ENCODE results near the gene LARGE1.
"Not testable (repeated sequence)": the region's sequence is repeated elsewhere in the genome, so short reads cannot be mapped to it uniquely, and the experiment has no call there.

Gene LARGE1

DNA sequence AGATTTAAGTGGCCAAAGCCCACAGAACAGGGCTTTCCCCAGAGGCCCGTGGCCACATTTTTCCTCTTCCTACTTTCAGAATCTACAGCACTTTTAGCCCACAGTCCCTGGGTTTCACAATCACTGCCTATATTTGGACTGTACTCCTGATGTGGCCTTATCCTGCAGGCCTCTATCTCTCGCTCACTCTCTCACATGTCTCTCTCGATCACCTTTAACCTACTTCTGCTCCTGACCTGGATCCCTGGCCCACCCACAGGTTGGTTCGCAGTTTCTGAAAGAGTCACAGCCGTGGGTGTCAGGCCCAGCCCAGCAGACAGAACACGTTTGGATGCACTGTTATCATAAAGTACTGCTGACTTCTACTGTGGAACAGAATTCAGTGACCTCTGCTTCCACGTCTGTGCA lies 55.5 kb downstream of the LARGE1 start:
- H3K4me3 ChIP-seq (ENCODE audit: low read length), result no peak overlapping the region
- DNase-seq (ENCODE audit: low read depth), result no peak
- TF ChIP-seq, protein P1, sequence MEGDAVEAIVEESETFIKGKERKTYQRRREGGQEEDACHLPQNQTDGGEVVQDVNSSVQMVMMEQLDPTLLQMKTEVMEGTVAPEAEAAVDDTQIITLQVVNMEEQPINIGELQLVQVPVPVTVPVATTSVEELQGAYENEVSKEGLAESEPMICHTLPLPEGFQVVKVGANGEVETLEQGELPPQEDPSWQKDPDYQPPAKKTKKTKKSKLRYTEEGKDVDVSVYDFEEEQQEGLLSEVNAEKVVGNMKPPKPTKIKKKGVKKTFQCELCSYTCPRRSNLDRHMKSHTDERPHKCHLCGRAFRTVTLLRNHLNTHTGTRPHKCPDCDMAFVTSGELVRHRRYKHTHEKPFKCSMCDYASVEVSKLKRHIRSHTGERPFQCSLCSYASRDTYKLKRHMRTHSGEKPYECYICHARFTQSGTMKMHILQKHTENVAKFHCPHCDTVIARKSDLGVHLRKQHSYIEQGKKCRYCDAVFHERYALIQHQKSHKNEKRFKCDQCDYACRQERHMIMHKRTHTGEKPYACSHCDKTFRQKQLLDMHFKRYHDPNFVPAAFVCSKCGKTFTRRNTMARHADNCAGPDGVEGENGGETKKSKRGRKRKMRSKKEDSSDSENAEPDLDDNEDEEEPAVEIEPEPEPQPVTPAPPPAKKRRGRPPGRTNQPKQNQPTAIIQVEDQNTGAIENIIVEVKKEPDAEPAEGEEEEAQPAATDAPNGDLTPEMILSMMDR (conservative IDR thresholded peaks at IDR 0.05; ENCODE audit: low read length), result no peak

- no peak for DNase-seq (ENCODE audit: low read depth)
- TF ChIP-seq, protein P1 (conservative IDR thresholded peaks at IDR 0.05; ENCODE audit: low read length), result no peak
- H3K4me3 ChIP-seq (ENCODE audit: low read length), result no peak overlapping the region
Measured at GRCh38 chr22:33861216-33861875, 58.9 kb downstream of the LARGE1 start.

DNA sequence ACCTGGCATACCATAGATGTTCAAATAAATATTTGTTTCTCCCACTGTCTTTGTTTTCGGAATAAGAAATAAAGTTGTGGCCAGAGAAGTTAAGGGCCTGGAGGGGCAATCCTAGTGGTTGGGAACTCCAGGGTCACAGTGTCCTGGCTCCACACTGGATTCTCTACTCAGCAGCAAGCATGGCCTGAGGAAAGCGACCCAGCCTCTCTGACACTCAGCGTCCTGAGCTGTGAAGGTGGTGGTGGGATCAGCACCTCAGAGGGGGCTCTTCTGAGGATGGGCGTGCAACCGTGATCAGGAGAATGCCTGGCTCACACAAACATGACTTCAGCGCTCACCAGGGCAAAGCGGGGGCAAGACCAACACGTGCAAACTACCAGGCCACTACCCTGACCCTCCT lies 59.9 kb downstream of the LARGE1 start:
- TF ChIP-seq, protein P1 (conservative IDR thresholded peaks at IDR 0.05; ENCODE audit: low read length), result no peak
- no peak for DNase-seq (ENCODE audit: low read depth)

GRCh38 chr22:33859311-33859710 lies 61.0 kb downstream of the LARGE1 start:
- no peak for DNase-seq (ENCODE audit: low read depth)
- no peak overlapping the region for H3K4me3 ChIP-seq (ENCODE audit: low read length)
- TF ChIP-seq, protein P1 (conservative IDR thresholded peaks at IDR 0.05; ENCODE audit: low read length), result no peak

More for the DNA sequence above, 59.9 kb downstream of the LARGE1 start:
- H3K4me3 ChIP-seq (ENCODE audit: low read length), result no peak overlapping the region

- not testable (repeated sequence) for DNase-seq (ENCODE audit: low read depth)
Measured at GRCh38 chr22:33858653-33859052, 61.6 kb downstream of the LARGE1 start.

GRCh38 chr22:33857767-33858166 lies 62.5 kb downstream of the LARGE1 start:
- H3K4me3 ChIP-seq (ENCODE audit: low read length); DNase-seq (ENCODE audit: low read depth): not testable (repeated sequence)

More at GRCh38 chr22:33858653-33859052, 61.6 kb downstream of the LARGE1 start:
- H3K4me3 ChIP-seq (ENCODE audit: low read length), result not testable (repeated sequence)

- DNase-seq (ENCODE audit: low read depth), result no peak
- no peak overlapping the region for H3K4me3 ChIP-seq (ENCODE audit: low read length)
- TF ChIP-seq, protein P1 (conservative IDR thresholded peaks at IDR 0.05; ENCODE audit: low read length), result no peak
Measured at GRCh38 chr22:33854724-33855123, 65.6 kb downstream of the LARGE1 start.

- TF ChIP-seq, protein P1 (conservative IDR thresholded peaks at IDR 0.05; ENCODE audit: low read length), result no peak
- DNase-seq (ENCODE audit: low read depth), result peak; percentile 77
- H3K4me3 ChIP-seq (ENCODE audit: low read length), result peak overlapping the region; percentile 77
Measured at GRCh38 chr22:33853200-33854097, 66.8 kb downstream of the LARGE1 start.
